SK-N-SH (cell line): ENCODE measurements around the gene SLC38A3. TPM values are rescaled to one million over a fixed set of nuclear protein-coding genes. Genes with fewer than 3 reads are reported as not detected.

ENCODE experiments used
- CTCF ChIA-PET: fragments of 300-600, 350-600 bp; formaldehyde crosslinking; extraction: SDS; loops from one replicate; lab custom pipeline; 2021; lab: Yijun Ruan, JAX
- POLR2A ChIA-PET: fragments of 350-600 bp; sonication (Branson Sonifier 250); formaldehyde crosslinking; extraction: SDS; loops from one replicate; lab custom pipeline; 2020; ENCODE audit warnings: antibody characterized with exemption, inconsistent platforms; lab: Yijun Ruan, JAX
- DNase-seq: peaks from one replicate; pipeline ENCODE4 v3.0.0; 2012
- H2AFZ ChIP-seq: fragments of 200-600 bp; sonication (generic); 2 replicates; pipeline ENCODE4 v1.8.1; 2016; ENCODE audit warnings: antibody characterized with exemption, mild to moderate bottlenecking, low read depth
- H3F3A ChIP-seq: fragments of 200-600 bp; sonication (generic); replicated peaks from 2 replicates; pipeline ENCODE3; 2016; ENCODE audit warnings: antibody characterized with exemption, mild to moderate bottlenecking; ENCODE audit not compliant: insufficient read depth
- H3K27ac ChIP-seq, 2 experiments: fragments of 200-500 bp in 1 of 2; fragments of 200-600 bp in 1 of 2; sonication (Bioruptor generic) in 1 of 2; sonication (generic), shearing (Covaris generic) in 1 of 2; 2 replicates each; pipeline versions ENCODE4 v1.5.1 to v1.6.1; 2014 to 2016; ENCODE audit warnings: low read depth in 2 of 2, inconsistent platforms in 1 of 2, low read length in 1 of 2, mild to moderate bottlenecking in 1 of 2, mixed read lengths in 1 of 2
- H3K27me3 ChIP-seq: fragments of 200-600 bp; sonication (generic), shearing (Covaris generic); 2 replicates; pipeline ENCODE4 v1.6.1; 2016; ENCODE audit warnings: mixed run types; ENCODE audit not compliant: insufficient read depth
- H3K36me3 ChIP-seq, 2 experiments: fragments of 200-500 bp in 1 of 2; fragments of 200-600 bp in 1 of 2; sonication (Bioruptor generic) in 1 of 2; sonication (generic) in 1 of 2; replicated peaks in 1 of 2; 2 replicates each; pipeline versions ENCODE3 to v1.5.1; 2014 to 2016; ENCODE audit warnings: low read length in 1 of 2, mild to moderate bottlenecking in 1 of 2; ENCODE audit not compliant: insufficient read depth in 2 of 2, control insufficient read depth in 1 of 2
- H3K4me1 ChIP-seq, 2 experiments: fragments of 200-500 bp in 1 of 2; fragments of 200-600 bp in 1 of 2; sonication (Bioruptor generic) in 1 of 2; sonication (generic), shearing (Covaris generic) in 1 of 2; 2 replicates each; pipeline versions ENCODE4 v1.5.1 to v1.6.1; 2014 to 2016; ENCODE audit warnings: low read depth in 1 of 2, low read length in 1 of 2, mixed run types in 1 of 2; ENCODE audit not compliant: insufficient read depth in 2 of 2, control insufficient read depth in 1 of 2
- H3K4me2 ChIP-seq: fragments of 200-600 bp; sonication (generic), shearing (Covaris generic); 2 replicates; pipeline ENCODE4 v1.6.1; 2017; ENCODE audit warnings: mixed run types
- H3K4me3 ChIP-seq, 2 experiments: fragments of 200-500 bp in 1 of 2; fragments of 200-600 bp in 1 of 2; sonication (Bioruptor generic) in 1 of 2; sonication (generic), shearing (Covaris generic) in 1 of 2; 2 replicates each; pipeline versions ENCODE4 v1.5.1 to v1.8.1; 2014 to 2016; ENCODE audit warnings: low read depth in 2 of 2, inconsistent platforms in 1 of 2, low read length in 1 of 2, mild to moderate bottlenecking in 1 of 2, mixed read lengths in 1 of 2, moderate library complexity in 1 of 2
- H3K79me2 ChIP-seq: fragments of 200-600 bp; sonication (generic); 2 replicates; pipeline ENCODE4 v1.8.1; 2017; ENCODE audit warnings: mild to moderate bottlenecking; ENCODE audit not compliant: insufficient read depth
- H3K9ac ChIP-seq: fragments of 200-600 bp; sonication (generic); 2 replicates; pipeline ENCODE4 v1.6.1; 2017; ENCODE audit warnings: mixed run types
- H3K9me2 ChIP-seq: fragments of 200-600 bp; sonication (generic); 2 replicates; pipeline ENCODE4 v1.6.1; 2017; ENCODE audit warnings: mixed run types
- H3K9me3 ChIP-seq: fragments of 200-600 bp; sonication (generic); 2 replicates; pipeline ENCODE4 v1.6.1; 2017; ENCODE audit warnings: mixed run types, mild to moderate bottlenecking, moderate library complexity
- H4K20me1 ChIP-seq: fragments of 200-600 bp; sonication (generic); 2 replicates; pipeline ENCODE4 v1.6.1; 2017; ENCODE audit warnings: mild to moderate bottlenecking, mixed run types; ENCODE audit not compliant: insufficient read depth
- ELF1 ChIP-seq: IDR thresholded peaks from 2 replicates; pipeline ENCODE4 v1.4.0; 2012
- EP300 ChIP-seq, 2 experiments: IDR thresholded peaks; 2 replicates each; pipeline versions ENCODE4 v1.4.0 to v1.6.1; 2012; ENCODE audit warnings: borderline replicate concordance in 1 of 2, low read depth in 1 of 2, low read length in 1 of 2
- FOSL2 ChIP-seq: IDR thresholded peaks from 2 replicates; pipeline ENCODE4 v1.4.0; 2012; ENCODE audit warnings: low read depth, mild to moderate bottlenecking, moderate library complexity, borderline replicate concordance
- FOXM1 ChIP-seq: IDR thresholded peaks from 2 replicates; pipeline ENCODE4 v1.4.0; 2012; ENCODE audit warnings: low read depth, mild to moderate bottlenecking
- NFIC ChIP-seq: IDR thresholded peaks from 2 replicates; pipeline ENCODE4 v1.4.0; 2012; ENCODE audit warnings: borderline replicate concordance
- POLR2AphosphoS5 ChIP-seq: IDR thresholded peaks from 2 replicates; pipeline ENCODE4 v1.6.1; 2012; ENCODE audit warnings: low read depth, low read length
- RXRA ChIP-seq: IDR thresholded peaks from 2 replicates; pipeline ENCODE4 v1.4.0; 2012; ENCODE audit warnings: low read depth, mild to moderate bottlenecking, borderline replicate concordance
- SIN3A ChIP-seq: IDR thresholded peaks from 2 replicates; pipeline ENCODE4 v1.6.1; 2012; ENCODE audit warnings: low read depth, mild to moderate bottlenecking, low read length, moderate library complexity, borderline replicate concordance
- TAF1 ChIP-seq: IDR thresholded peaks from 2 replicates; pipeline ENCODE4 v1.6.1; 2012; ENCODE audit warnings: low read depth, mild to moderate bottlenecking, low read length, moderate library complexity, borderline replicate concordance
- TCF12 ChIP-seq: IDR thresholded peaks from 2 replicates; pipeline ENCODE4 v1.4.0; 2012
- TEAD4 ChIP-seq: IDR thresholded peaks from 2 replicates; pipeline ENCODE4 v1.4.0; 2012; ENCODE audit warnings: mild to moderate bottlenecking, borderline replicate concordance; ENCODE audit not compliant: insufficient read depth
- WGBS: methylation state at CpG from one replicate; pipeline ENCODE4 v1.1.6; 2017; ENCODE audit warnings: low lambda C conversion rate; 5-methylcytosine and 5-hydroxymethylcytosine counted together
- polyA plus RNA-seq, 3 experiments: library from polyadenylated mRNA; depleted of rRNA; stranded (reverse); fragments of >200 nt; gene quantifications; 2 replicates each; pipeline ENCODE4 v1.2.3, GENCODE V29; 2012
- TF ChIP-seq, protein P1 (sequence below): IDR thresholded peaks from 2 replicates; pipeline ENCODE4 v1.4.0; 2012; ENCODE audit warnings: low read depth
- TF ChIP-seq, protein P2 (sequence below): IDR thresholded peaks from 2 replicates; pipeline ENCODE4 v1.4.0; 2012; ENCODE audit warnings: low read depth, borderline replicate concordance
- TF ChIP-seq, protein P3 (sequence below): IDR thresholded peaks from 2 replicates; pipeline ENCODE4; 2012

The SLC38A3 gene
- polyA plus RNA-seq, 1 of the 3 experiments (the other 2 are of a cell fraction), result 0.84 TPM

DNA sequence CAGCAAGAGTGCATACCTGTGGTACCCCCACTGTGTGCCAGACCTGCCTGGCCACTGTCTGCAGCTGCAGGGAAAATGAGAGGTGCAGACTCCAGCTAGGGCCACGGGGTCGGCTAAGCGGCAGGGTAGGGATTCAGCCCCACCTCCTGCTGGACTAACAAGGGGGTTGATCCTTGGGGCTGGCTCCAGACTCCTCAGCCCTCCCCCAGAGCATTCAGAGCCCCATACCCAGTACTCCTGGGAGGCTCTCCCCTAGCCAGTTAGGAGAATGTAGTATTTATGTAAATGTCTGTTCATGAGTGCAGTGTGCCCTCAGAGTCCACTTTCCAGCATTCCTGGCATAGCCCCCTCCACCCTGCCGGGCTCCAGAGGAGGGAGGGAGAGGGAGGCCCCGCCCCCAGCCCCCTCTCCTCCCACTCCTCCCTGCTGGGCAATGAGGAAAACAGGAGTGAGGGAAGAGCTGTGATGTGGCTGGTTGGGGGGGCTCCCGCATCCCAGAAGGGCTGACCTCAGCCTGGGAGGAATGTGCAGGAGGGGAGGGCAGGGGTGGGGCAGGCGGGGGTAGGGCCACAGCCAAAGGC lies 59.4 kb downstream of the SLC38A3 start:
- POLR2A ChIA-PET, result interaction anchor here (0.6 to 1.0 kb wide), 4 partner anchors 25 to 347 kb away, joined by 3 to 4 read pairs (median 3); partner anchors contain the start of gene CISH
- H3K4me2 ChIP-seq, result peak overlapping the region; percentile 78

More for the DNA sequence above, 59.4 kb downstream of the SLC38A3 start:
- H3K4me1 ChIP-seq, result peaks cover 30 to 40% of the 10 kb centered on the region in 2 experiments; a peak in 3 of 4 replicates
- no peaks in the 10 kb centered on the region for H3K9me3 ChIP-seq
- DNase-seq, result peak; percentile 83
- H3K9me2 ChIP-seq, result no peaks in the 10 kb centered on the region
- TF ChIP-seq, protein P1, sequence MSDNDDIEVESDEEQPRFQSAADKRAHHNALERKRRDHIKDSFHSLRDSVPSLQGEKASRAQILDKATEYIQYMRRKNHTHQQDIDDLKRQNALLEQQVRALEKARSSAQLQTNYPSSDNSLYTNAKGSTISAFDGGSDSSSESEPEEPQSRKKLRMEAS, result no peak
- TF ChIP-seq SIN3A (peak; percentile 58; the same call in 1 of the 2 replicates), TEAD4 (peak; percentile 90), FOXM1 (no peak), FOSL2 (peak; percentile 32; the same call in 1 of the 2 replicates), EP300 (IDR thresholded peaks at IDR 0.05; ENCODE audit: borderline replicate concordance in 1 of 2, low read depth in 1 of 2, low read length in 1 of 2) (peak; percentile 9 to 74; a peak in 1 of 4 replicates), TAF1 (0 out of 2 replicates have a peak, but pooled peaks have one; percentile 17), RXRA (no peak; the same call in 1 of the 2 replicates), ELF1 (no peak), POLR2AphosphoS5 (peak; percentile 51), NFIC (peak; percentile 23; the same call in 1 of the 2 replicates), TCF12 (peak; percentile 72)
- TF ChIP-seq, protein P2, sequence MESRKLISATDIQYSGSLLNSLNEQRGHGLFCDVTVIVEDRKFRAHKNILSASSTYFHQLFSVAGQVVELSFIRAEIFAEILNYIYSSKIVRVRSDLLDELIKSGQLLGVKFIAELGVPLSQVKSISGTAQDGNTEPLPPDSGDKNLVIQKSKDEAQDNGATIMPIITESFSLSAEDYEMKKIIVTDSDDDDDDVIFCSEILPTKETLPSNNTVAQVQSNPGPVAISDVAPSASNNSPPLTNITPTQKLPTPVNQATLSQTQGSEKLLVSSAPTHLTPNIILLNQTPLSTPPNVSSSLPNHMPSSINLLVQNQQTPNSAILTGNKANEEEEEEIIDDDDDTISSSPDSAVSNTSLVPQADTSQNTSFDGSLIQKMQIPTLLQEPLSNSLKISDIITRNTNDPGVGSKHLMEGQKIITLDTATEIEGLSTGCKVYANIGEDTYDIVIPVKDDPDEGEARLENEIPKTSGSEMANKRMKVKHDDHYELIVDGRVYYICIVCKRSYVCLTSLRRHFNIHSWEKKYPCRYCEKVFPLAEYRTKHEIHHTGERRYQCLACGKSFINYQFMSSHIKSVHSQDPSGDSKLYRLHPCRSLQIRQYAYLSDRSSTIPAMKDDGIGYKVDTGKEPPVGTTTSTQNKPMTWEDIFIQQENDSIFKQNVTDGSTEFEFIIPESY, result peak; percentile 47; the same call in 1 of the 2 replicates
- TF ChIP-seq, protein P3, sequence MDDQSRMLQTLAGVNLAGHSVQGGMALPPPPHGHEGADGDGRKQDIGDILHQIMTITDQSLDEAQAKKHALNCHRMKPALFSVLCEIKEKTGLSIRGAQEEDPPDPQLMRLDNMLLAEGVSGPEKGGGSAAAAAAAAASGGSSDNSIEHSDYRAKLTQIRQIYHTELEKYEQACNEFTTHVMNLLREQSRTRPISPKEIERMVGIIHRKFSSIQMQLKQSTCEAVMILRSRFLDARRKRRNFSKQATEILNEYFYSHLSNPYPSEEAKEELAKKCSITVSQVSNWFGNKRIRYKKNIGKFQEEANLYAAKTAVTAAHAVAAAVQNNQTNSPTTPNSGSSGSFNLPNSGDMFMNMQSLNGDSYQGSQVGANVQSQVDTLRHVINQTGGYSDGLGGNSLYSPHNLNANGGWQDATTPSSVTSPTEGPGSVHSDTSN, result peak; percentile 44
- WGBS, result 10% methylated on average over 3 of the region's 7 CpGs
- peaks cover 0 to under 1% of the 10 kb centered on the region in 2 experiments for H3K36me3 ChIP-seq
- H3F3A ChIP-seq, result peaks cover 30% of the 10 kb centered on the region
- peak overlapping the region; percentile 58; the same call in 1 of the 2 replicates for H3K9ac ChIP-seq
- peak overlapping the region; percentile 71 to 83 for H3K27ac ChIP-seq
- CTCF ChIA-PET, result interaction anchor here (0.7 to 6.6 kb wide), 15 partner anchors 8 to 142 kb away, joined by 3 to 49 read pairs (median 3); partner anchors contain the start of genes GNAT1 and HYAL2
- H3K79me2 ChIP-seq, result peaks cover 12% of the 10 kb centered on the region
- H3K27me3 ChIP-seq, result no peaks in the 10 kb centered on the region
- no peaks in the 10 kb centered on the region for H4K20me1 ChIP-seq
- H3K4me3 ChIP-seq, result no peak overlapping the region
- H2AFZ ChIP-seq, result no peak overlapping the region
